GM19397 (cell line): ENCODE data around the gene SDK2.

Experiments used
- ATAC-seq: cut with Tn5 transposase; IDR thresholded peaks from one replicate; pipeline ENCODE4 v1.9.1; 2021; ENCODE audit warnings: mild to moderate bottlenecking, moderate library complexity; ENCODE audit not compliant: unreplicated experiment

SDK2 gene

DNA sequence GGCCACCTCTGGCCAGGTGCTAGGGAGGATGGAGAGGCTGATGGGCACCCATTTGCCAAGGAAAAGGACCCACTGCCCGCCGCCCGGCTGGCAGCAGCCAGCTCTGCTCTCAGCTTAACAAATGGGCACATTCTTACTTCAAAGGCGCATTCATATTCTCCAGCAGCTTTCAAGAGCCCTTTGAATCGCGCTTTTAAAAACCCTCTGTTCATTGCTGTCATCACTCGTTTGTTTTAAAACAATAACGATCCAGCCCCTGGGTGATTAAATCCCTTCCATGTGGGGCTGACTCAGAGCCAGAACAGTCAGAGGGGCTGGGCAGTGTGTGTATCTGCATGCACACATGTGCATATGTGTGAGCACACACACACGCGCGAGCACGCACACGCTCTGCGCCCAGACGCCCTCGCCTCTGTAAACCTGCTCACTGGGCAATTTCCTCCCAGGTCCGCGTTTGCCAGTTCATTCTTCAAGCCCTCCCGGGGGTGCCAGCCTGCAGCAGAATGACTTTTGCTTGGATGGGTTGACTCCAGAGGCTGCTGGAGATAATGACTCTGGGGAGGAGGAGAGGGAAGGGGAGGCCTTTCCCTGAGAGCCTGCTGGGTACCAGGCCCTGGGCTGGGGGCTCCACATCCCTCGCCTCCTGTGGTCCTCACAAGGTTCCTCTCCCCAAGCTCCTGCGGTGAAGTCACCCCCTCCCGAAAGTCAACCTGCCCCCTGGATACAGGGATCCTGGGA is 133.1 kb downstream of the SDK2 start:
- no peak for ATAC-seq

DNA sequence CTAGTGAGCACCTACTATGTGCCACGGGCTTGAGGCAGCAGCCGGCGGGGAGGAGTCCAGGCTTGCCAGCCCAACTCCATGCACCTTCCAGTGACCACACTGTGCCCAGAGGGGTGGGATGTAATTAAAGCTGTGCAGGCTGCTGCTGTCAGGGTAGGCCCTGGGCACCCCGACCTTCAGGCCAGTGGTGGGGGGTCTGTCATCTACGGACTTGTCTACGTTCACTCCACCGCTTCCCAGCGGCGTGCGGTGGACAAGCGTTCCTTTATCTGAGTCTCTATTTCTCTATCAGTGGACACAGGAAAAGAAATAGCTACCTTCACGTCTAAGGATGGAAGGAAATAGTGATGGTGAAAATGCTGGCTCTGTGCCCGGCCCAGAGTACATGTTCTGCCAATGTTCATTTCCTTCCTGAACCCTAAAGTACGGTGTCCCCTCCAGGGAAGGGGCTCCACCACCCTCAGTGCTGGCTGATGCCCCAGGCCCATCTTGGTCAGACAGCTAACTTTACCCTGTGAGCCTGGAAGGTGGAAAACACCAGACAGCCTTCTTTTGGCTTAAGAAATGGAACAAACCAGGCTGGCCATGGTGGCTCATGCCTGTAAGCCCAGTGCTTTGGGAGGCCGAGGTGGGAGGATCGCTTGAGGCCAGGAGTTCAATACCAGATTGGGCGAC is 135.2 kb downstream of the SDK2 start:
- no peak for ATAC-seq

DNA sequence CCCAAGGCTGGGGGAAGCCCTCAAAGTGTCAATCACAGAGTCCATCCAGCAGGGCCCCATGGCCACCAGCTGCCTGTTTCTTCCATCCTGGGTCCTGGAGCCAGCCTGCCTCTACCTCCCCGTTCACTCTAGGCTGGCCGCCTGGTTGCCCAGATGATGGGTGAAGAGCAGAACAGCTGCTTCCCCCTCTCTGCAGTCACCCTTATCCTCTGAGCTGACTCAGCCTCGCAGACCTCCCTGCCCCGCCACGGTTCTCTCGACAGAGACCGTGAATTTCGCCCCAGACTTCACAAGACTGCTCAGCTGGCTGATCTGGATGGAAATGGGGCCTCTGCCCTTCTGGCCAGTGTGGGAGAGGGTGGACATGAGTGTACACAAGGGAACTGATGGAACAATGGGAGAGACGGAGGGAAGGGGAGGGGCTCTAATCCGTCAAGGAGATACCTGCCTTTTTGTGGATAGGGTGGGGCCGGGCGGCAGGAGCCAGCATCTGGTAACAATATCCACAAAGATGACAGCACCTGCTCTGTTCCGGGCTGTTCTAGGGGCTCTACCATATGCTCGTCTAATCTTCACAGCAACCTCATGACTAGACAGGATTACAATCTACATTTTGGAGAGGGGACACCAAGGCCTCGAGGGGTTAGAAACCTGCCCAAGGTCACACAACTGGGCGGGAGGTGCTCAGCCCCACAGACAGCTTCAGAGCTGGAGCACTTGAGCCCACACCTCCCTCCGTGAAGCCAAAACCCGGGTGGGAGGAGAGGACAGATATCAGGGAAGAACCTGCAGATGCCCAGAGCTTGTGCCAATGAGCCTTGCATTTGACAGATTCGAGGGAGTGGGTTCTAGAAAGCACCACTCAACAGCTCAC is 136.0 kb downstream of the SDK2 start:
- ATAC-seq: no peak

DNA sequence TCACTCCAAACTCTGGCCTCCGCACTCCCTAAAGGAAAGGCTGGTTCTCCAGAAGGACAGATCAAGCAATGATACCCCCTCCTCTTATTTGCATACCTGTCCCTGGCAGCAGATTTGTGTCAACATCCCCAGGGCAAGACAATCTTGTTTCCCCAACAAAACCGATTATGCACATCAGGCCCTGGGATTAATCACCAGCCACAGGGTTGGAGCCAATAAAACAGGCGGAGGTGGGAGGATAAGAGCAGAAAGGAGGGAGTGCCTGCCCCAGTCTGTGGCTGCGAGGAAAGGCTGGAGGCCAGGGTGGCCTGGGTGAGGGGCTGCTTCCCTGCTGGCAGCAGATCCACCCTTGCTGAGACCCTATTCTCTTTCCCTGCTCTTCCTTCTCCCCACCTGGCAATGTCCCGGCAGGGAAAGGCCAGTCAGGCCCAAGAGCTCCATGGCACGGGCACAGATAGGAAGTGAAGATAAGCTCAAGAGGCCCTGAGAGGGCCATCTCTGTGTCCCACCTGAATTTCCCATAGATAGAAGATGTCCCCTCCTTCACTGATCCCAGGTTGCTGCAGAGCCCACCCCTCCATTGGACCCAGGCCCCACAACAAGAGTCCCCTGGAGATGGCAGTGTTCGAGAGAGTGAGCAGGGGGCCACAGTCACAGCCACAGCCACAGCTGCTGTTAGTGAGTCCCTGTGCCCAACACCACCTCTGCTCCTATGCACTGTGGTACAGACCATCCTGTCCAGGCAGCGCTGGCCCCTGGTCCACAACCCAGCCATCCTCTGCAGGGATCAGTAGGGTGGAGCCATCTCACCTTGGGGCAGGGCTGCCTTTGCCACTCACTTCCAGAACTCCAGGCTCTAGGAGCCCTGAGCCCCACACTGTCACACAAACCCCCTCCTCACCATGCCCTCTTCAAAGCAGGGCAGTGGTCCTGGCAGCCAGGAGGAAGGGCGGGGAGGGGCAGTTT is 137.5 kb downstream of the SDK2 start:
- ATAC-seq: no peak

DNA sequence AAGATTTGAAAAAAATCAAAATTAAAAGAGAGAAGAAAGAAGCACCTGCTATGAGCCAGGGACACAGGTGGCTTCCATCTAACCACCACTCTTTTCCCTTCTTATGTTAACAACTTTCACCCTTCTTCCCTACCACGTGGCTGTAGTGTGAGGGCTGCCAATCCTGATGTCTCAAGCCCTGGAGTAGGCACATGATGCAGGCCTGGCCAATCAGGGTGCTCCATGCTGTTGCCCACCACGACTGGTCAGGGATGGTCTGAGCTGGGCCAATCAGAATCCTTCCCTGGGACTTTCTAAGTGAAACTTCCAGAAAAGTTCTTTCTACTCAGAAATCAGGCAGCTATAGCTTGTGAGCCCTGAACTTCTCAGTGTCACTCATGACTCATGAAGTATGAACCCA is 140.7 kb downstream of the SDK2 start:
- ATAC-seq: no peak

DNA sequence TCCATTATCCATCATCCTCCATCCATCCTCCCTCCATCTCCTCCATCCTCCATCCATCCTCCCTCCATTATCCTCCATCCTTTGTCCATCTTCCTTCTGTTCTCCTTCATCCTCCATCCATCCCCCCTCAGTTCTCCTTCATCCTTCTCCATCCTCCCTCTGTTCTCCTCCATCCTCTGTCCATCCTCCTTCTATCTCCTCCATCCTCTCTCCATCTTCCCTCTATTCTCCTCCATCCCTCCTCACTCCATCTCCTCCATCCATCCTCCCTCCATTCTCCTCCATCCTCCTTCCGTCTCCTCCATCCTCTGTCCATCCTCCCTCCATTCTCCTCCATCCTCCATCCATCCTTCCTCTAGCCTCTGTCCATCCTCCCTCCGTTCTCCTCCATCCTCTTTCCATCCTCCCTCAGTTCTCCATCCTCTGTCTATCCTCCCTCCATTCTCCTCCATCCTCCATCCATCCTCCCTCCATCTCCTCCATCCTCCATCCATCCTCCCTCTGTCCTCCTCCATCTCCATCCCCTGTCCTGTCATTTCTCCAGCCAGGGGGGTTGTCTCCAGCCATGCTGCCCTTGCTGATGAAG is 143.7 kb downstream of the SDK2 start:
- no peak for ATAC-seq

DNA sequence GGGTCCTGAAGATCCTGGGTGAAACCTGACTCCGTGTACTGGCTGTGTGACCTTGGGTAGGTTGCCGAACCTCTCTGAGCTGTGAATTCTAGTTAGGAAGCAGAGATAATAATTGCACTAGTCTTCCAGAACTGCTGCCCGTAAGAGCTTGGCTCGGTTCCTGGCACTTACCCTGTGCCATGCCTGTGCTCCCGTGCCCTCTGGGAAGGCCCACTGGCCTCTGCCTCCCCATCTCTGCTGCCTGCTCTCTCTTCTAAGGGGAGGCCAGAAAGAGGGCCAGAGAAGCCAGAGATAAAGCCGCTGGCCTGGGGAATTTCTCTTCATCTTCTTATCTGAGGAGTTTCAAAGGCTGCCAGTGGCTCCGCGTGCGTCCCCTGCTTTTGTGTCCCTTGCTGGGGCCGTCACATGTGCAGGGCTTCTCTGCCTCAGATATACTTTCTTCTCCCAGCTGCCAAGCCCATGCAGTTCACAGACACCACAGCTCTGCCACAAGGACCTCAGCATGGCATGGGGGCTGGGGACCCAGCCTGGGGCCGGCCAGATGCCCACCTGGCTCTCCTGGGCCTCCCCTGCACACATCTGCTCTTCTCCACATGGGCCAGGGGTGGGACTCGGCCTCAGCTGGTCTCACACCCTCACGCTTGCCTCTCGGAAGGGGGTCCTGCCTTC is 145.2 kb downstream of the SDK2 start:
- ATAC-seq: no peak

DNA sequence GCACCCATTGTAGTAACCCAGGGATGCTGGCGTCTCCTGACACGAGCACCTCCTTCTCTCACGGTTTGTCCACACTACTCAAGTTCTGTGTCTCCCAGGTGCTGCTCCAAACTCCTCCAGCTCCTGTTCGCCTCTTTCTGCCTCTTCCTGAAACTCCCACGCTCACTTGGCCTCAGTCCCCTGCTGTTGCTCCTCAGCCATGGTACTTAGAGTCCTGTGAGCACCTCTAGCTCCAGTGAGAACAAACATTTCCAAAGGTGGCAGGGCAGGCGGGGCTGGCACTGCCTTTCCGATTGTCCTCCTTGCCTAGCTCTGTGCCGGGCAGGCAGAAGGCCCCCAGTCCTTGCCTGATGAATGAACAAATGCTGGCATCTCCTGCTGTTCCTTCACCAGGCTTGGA is 146.1 kb downstream of the SDK2 start:
- ATAC-seq: no peak

DNA sequence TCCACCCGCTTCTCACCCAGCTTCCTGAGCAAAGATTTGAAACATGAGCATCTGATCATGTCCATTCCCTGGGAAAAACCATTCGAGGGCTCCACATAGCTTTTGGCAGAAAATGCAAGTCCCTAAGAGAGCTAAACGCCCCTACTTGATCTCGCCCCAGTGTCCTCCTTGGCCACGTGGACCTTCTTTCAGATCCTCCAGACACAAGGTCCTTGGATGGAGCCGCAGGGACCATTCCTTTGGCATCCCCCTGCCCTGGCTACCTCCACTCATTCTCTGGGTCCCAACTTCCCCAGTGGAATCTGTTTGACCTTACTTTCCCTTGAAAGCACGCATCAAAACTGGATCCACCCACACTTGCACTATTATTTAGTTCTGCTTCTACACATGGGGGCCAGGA is 146.5 kb downstream of the SDK2 start:
- ATAC-seq: no peak

DNA sequence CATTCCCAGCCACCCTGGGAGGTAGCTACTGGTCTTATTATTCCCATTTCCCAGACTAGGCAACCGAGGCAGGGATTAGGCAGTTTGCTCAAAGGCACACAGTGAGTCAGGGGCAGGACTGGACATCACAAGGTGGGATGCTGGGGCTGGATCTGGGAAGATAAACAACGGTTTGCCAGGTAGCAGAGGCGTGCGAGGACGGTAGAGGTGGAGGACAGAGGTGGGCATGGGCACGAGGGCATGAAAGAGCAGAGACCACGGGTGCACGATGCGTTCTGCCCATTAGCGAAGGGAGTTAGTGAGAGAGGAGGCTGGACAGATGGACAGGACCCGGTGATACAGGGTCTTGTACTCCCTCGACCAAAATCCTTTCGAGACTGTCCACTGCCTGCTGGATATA is 148.0 kb downstream of the SDK2 start:
- no peak for ATAC-seq

DNA sequence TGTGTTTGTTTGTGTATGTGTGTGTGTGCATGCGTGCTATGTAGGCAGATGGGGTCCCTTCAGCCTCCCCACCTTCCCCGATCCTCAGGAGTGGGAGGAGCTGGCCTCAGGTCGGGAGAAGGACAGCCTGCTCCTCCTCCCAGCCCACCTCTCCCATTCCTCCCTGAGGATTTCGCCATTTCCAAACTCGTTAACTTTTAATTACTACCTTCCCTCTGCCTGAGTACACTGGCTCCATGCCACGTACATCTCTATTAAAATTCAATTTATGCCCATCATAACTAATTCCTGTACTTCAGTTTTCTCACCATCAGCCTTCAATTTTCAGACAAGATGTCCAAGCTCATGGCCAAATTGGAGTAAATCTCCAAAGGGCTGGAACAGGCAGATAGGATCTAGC is 148.6 kb downstream of the SDK2 start:
- ATAC-seq: no peak

DNA sequence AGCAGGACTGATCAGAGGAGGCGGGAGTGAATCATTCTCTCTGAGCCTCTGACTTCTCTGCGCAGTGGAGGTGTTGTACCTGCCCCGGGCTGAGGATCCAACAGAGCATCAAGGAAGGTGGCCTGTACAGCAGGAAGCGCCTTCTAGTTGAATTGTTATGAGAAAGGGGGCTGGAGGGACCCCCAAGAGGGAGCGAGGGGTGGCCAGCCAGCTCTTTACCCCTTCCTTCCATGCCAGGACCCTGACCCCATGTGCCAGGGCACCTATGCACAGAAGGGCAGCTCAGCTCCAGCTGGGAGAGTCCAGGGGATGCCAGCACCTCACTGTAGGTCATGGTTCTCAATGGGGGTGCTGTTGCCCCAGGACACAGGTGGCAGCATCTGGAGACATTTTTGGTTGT is 149.3 kb downstream of the SDK2 start:
- ATAC-seq: no peak

DNA sequence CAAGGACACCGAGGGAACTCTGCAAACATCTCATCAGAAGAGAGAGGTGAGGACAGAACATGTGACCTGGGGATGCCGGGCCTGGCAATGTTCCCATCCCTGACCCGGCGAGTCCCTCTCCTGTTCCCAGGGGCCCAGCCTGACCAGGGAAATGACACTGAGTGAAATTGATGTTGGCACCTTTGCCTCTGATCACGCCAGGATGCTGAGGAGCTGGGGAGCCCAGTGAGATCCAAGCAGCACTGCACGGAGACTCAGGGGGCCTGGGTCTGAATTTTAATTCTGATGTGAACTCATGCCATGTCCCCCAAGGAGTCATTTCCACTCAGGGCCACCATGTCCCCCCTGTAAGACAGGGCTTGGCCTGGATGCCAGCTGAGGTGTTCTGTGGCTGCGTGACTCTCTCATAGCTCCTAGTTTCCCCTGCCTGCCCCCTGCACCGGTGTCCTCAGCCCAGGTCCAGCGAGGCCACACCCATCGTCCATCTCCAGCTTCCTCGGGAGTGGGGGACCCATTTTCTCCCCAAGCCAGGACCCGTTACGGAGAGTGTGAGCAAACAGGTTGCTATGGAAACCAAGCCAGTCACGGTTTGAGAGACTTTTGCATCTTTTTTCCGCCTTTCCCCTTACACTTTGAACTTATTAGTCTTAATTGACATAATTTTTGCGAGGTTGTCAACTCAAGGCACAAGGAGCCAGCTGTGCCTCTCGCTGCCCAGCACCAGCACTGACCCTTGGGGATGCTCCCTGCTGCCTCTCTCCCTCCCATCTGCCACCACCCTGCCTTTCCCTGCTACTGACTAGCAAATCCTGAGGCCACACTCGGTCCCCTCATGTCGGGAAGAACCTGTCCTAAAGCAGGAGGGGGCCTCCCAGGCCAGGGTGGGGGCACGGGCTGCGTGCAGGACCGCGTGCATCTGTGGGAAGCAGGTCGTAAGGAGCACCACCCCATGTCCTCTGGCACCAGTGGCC is 150.0 kb downstream of the SDK2 start:
- no peak for ATAC-seq

DNA sequence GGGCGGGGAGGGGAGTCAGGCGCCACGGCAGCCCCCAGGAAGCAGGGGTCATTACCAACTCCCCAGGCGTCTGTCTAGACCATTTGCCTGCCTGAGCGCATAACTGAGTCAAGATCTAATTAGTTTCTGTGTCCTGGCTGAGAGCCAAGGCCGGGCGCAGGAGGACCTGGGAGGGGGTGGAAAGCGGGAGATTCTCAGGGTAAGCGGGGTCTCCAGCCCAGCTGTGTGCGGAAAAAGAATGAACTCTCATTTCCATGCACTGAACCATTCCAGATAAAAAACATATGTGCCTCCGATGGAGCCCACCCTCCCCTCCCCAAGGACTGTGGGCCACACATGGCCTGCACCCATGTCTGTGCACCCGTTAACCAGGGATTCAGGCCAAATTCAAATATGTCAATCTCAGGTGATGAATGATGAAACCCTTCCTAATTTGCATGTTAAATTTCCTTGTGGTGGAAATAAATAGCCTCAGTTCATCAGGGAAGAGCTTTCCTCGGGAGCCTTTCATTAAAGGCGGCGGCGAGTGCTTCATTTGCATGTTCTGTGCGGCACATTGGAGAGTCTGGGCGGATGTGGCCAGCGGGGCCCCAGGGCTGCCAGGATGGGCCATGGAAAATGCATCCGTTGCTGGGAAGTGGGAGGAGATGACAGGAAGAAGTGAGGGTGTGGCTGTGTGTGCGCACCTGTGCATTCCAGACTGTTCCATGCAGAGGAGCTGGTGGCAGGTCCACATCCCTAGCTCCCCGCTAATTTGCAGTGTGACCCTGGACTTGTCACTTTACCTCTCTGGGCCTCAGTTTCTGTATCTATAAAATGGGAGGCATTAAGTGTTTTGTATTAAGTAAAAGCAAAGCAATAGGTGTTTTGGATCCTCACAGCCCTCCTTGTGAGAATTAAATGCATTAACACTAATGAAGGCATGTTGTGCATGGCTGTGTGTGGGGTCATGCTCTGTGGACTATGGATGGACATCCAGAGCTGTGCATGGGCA is 151.1 kb downstream of the SDK2 start:
- no peak for ATAC-seq

DNA sequence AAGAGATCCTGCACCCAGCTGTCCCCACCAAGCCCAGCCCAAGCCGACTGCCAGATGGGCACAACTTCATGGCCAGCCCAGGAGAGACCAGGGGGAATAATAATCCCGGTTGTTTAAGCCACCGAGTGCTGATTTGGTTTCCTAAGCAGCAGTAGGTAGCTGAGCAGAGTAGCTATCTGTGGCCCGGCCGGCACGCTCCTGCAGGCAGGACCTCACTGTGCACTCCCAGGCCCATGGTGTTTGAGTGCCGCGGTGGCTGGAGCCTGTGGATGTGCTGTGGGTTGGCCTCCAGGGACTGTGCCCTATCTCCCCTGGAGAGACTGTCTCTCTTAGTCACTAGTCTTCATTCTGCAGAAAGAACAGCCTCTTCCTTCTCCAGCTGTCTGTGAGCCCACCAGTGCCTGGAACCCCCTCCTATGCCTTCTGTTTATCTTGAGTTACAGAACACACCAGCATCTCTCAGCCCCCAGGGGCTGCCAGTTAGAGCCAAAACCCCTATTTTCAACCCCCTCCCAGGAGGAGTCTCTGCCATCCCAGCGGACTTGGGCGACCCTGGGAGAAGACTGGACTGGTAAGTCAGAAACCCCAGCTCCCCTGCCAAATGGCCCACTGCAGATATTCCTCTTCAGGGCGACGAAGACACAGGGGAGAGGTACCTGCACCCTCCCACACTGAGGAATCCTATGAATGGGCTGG is 152.0 kb downstream of the SDK2 start:
- ATAC-seq: no peak

DNA sequence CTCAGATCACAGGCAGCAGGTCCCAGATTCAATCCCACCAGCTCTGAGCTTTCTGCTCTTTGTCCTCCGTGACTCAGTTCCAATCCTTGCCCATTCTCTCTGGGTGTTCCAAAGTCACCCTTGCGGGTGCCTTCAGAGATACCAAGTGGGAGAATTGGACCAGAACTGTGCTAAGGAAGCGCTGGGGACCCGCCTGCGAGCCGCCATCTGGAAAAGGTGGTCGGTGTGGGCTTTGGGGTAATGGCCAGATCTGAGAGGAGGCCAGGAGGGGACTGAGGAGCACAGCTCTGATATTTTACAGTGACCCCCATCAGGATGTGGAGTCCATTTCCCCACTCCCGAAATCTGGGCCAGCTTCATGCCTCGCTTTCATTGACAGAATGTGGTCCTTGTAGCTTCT is 152.6 kb downstream of the SDK2 start:
- ATAC-seq: no peak

DNA sequence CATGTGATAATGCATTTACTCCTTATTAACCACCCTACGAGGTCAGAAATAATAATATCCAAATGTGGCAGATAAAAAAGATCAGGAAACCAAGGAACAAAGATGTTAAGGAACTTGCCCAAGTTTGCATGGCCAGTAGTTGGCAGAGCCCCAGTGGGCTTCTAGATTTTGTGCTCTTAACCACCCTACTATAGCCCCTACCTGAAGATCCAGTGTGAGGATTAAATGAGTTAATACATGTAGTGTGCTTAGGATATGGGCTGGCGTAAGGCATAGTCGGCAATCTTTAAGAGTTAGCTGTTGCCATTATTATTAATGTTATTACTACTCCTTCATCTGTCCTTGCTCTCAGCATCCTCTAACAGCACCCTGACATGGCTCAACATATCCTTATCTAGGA is 153.4 kb downstream of the SDK2 start:
- no peak for ATAC-seq
